ENCODE data around the gene ZNF804B.

The ZNF804B gene

DNA sequence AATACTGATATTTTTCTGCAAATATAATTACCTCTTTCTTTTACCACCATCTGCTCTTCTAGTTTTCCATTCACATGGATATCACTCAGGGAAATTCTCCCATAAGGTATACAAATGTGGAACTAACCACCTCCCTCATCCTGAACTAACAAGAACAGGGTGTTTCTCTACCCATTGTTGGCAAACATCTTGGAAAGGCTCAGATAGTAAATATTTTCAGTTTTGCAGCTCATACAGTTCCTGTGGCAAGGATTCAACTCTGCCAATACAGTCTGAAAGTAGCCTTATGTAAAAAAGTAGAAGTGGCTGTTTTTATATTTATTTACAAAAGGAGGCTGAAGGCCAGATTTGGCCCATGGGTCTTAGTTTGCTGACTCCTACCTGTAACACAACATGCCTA is 549.0 kb downstream of the ZNF804B start:
- no peak for DNase-seq (ENCODE audit: low read depth)

DNA sequence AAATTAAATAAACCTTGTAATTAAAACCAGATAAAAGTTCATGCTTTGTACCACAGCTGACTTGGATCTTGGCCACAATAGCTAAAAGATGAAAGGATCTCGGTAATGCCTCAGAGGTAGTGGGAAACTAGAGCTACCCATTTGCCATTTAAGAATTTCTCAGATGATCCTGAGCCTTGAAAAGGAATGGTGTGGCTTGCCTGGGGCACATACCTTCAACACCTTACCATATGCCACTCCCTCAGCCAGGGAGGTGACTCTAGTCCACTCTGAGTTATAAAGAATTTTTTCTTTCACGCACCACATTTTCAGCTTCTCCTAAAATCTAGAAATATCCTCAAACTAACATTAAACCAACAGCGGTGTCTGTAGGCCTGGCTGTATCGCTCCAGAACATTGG is 552.4 kb downstream of the ZNF804B start:
- DNase-seq (ENCODE audit: low read depth), result no peak

DNA sequence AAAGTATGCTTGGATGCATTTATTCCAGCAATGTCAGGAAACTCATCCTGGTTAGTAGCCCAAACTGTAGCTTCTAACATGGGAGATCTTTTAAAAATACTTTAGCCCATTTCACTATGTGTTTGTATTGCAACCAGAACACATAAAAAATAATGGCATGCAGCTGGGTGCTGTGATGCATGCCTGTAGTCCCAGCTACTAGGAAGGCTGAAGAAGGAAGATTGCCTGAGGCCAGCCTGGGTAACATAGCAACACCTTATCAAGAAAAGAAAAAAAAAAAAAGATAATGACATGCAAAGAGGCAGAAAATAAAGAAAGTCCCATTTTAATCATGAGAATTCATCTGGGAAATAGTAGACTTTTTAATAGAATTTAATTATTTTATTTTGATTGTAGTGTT is 553.1 kb downstream of the ZNF804B start:
- no peak for DNase-seq (ENCODE audit: low read depth)

DNA sequence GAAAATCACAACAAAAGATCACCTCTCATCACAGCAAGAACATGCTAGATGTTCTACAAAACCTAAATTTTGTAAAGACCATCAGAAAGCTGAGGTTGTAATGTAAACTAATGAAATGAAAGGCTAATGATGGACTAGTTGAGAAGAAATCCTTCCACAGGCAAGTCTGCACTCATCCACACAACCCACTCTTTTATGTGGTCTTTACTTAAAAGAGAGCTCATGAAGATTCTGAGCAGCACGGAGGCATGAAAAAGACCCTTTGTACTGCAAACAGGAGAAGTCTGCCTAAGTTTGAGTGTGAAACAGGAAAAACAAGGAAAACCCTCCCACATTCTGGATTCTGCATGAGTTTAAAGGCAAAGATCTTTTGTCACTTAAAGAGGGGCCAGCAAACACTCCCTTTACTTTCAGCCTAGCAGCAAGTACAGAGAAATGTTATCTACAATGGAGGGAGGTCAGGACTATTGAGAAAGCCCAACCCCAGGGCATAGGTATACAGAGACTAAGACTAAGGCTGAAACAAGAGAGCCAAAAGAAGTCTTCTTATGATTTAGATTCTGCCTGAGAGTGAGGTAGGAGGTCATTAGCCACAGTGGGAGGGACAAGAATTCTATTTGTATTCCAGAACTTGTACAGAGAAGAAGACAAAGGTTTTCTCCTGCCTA is 557.2 kb downstream of the ZNF804B start:
- DNase-seq (ENCODE audit: low read depth), result no peak

DNA sequence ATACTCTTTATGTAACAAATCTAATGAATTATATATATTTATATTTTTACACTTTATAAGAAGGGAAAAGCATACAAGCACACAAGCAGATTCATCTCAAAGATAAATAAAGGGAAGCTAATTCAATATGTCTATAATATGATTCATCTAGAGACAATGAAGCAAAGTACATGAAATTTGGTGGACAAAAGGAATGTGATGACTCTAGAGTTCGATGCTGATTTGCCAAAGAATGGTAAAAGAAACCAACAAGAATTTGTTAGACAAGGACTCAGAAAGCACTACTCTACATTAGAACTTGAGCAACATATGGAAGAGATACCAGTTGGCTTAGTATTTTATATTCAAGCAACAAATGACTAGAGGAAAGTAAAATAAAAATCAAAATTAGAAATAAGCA is 572.5 kb downstream of the ZNF804B start:
- no peak for DNase-seq (ENCODE audit: low read depth)

DNA sequence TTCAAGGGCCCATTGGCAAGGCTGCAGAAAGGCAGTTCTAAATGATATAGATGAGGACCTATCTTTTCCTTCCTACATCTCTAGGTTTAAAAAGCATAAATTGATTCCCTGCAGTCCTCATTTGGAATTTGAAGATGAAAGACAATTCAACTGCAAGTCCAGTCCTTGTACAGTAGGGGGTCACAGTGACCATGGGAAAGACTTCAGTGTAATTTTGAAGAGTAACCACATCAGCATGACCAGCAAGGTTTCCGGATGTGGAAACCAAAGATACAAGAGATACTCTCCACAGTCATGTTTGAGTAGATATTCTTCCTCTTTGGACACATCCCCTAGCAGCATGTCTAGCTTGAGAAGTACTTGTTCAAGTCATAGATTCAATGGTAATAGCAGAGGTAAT is 575.3 kb downstream of the ZNF804B start:
- DNase-seq (ENCODE audit: low read depth), result no peak

DNA sequence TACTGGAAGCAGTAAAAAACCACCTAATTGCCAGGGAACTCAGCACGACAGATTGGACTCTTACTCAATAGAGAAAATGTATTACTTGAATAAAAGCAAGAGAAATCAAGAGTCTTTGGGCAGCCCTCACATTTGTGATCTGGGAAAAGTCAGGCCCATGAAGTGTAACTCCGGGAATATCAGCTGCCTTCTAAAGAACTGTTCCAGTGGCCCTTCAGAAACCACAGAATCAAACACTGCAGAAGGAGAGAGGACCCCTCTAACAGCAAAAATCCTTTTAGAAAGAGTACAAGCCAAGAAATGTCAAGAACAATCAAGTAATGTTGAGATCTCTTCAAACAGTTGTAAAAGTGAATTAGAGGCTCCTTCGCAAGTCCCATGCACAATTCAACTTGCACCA is 576.0 kb downstream of the ZNF804B start:
- DNase-seq (ENCODE audit: low read depth), result no peak

DNA sequence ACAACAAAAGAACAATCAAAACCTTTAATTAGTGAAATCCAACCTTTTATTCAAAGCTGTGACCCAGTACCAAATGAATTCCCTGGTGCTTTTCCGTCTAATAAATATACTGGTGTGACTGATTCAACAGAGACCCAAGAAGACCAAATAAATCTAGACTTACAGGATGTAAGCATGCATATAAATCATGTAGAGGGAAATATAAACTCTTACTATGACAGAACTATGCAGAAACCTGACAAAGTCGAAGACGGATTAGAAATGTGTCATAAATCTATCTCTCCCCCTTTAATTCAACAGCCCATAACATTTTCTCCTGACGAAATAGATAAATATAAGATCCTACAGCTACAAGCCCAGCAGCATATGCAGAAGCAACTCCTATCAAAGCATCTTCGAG is 576.6 kb downstream of the ZNF804B start:
- no peak for DNase-seq (ENCODE audit: low read depth)

DNA sequence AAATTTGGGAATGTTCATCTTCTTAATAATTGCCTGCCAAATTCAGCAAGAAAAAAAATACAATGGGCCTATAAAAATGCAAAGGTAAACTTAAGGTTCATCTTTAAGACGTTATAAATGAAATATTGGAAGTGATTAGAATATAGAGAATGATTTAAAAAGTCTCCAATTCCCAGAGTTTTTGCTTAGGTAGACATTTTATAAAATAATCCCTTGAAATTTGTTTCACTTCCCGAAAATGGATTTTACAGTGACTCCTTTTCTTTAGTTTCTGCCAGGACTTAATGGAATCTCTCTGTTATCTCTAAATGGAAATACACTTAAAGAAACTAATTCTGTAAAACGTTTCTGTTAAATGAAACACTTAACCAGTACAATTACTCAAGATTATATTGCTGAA is 580.2 kb downstream of the ZNF804B start:
- no peak for DNase-seq (ENCODE audit: low read depth)

DNA sequence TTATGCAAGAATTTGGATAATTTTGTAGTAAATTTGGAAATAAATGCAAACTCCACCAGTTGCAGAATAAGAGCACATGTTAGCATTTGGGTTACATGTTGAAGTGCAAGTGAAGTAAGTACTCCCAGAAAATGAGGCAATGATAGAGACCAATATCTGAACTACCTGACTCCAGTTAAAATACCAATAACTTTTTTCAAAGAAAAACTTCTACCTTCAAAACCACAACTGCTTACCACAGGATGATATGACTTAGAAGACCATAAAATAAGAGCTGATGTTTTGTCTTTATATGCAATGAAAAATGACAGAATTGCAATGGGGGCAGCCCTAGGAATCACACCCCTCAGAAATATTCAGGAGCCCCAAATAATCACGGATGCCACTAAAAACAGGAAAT is 597.6 kb downstream of the ZNF804B start:
- DNase-seq (ENCODE audit: low read depth), result no peak

DNA sequence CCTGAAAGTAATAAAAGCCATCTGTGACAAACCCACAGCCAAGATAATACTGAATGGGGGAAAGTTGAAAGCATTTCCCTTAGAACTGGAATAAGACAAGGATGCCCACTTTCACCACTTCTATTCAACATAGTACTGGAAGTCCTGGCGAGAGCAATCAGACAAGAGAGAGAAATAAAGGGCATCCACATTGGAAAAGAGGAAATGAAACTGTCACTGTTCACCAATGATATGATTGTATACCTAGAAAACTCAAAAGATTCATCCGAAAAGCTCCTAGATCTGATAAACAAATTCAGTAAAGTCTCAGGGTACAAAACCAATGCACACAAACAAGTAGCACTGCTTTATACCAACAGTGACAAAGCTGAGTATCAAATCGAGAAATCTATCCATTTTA is 617.7 kb downstream of the ZNF804B start:
- DNase-seq (ENCODE audit: low read depth), result no peak

DNA sequence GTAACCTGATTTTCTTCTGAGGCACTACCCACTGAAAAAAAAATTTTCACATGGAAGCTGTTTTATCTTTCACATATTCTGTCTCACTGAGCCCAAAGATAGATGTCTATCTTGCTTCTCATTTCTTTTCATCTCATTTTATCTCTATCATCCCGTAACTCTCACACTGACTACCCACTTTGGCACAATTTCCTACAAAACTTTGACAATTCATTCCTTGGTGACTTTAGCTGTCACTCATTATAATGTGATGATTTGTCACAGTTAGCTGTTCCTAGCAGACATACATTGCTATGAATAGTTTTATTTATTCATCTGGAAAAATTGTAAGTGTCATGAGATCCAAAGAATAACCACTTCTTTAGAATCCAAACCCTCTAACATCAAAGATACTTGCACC is 625.9 kb downstream of the ZNF804B start:
- DNase-seq (ENCODE audit: low read depth), result no peak

Data from GM04504 (cell line).